Measurements from ENCODE around the gene ZNF275. TPM values are rescaled to one million over a fixed set of nuclear protein-coding genes. Genes with fewer than 3 reads are reported as not detected.

Gene ZNF275
- polyA plus RNA-seq, 1 donor from 2014 or later = 6.0 TPM

- no peaks in the 10 kb centered on the region for H3K36me3 ChIP-seq (ENCODE audit: insufficient read depth, low read length)
- TF ChIP-seq SMC3 (conservative IDR thresholded peaks at IDR 0.05; ENCODE audit: poor library complexity) (no peak), REST (IDR thresholded peaks at IDR 0.05; ENCODE audit: borderline replicate concordance) (no peak), POLR2AphosphoS5 (IDR thresholded peaks at IDR 0.05) (no peak), TAF1 (IDR thresholded peaks at IDR 0.05; ENCODE audit: low read depth) (no peak), CTCF (IDR thresholded peaks at IDR 0.05; ENCODE audit: poor library complexity, severe bottlenecking) (no peak), EP300 (conservative IDR thresholded peaks at IDR 0.05; ENCODE audit: poor library complexity, severe bottlenecking) (no peak), RAD21 (conservative IDR thresholded peaks at IDR 0.05) (no peak), EZH2 (IDR thresholded peaks at IDR 0.05; ENCODE audit: borderline replicate concordance, insufficient read depth, low read length, poor library complexity, severe bottlenecking) (no peak), MXI1 (conservative IDR thresholded peaks at IDR 0.05; ENCODE audit: poor library complexity, severe bottlenecking) (no peak)
- H3K79me2 ChIP-seq (replicated peaks; ENCODE audit: insufficient read depth, low read length) = peaks cover 11% of the 10 kb centered on the region
- H3K9ac ChIP-seq (ENCODE audit: low read length) = no peak overlapping the region
- H3K27me3 ChIP-seq (ENCODE audit: insufficient read depth, low read depth, low read length) = no peaks in the 10 kb centered on the region
- no peaks in the 10 kb centered on the region for H3K9me2 ChIP-seq (ENCODE audit: insufficient read depth, low read length)
- no peaks in the 10 kb centered on the region for H3F3A ChIP-seq (ENCODE audit: insufficient read depth, low read length, poor library complexity, severe bottlenecking)
- H3K9me3 ChIP-seq (ENCODE audit: low read length) = no peaks in the 10 kb centered on the region
- H3K27ac ChIP-seq (ENCODE audit: low read length) = no peak overlapping the region
- H2AFZ ChIP-seq (ENCODE audit: low read depth, low read length) = no peak overlapping the region
- H3K4me2 ChIP-seq (ENCODE audit: low read length) = no peak overlapping the region
- no peaks in the 10 kb centered on the region for H4K20me1 ChIP-seq (ENCODE audit: insufficient read depth)
- no peak overlapping the region for H3K4me3 ChIP-seq (ENCODE audit: low read length)
These were observed 2.4 kb downstream of the ZNF275 start for GRCh38 chrX:153336121-153336894.

- H3K4me3 ChIP-seq (ENCODE audit: low read length) = no peak overlapping the region
- H3K27ac ChIP-seq (ENCODE audit: low read length) = no peak overlapping the region
- H3K27me3 ChIP-seq (ENCODE audit: insufficient read depth, low read depth, low read length) = no peaks in the 10 kb centered on the region
- H4K20me1 ChIP-seq (ENCODE audit: insufficient read depth) = no peaks in the 10 kb centered on the region
- no peak overlapping the region for H3K4me2 ChIP-seq (ENCODE audit: low read length)
- TF ChIP-seq CTCF (IDR thresholded peaks at IDR 0.05; ENCODE audit: poor library complexity, severe bottlenecking) (no peak), POLR2AphosphoS5 (IDR thresholded peaks at IDR 0.05) (no peak)
- peaks cover 11% of the 10 kb centered on the region for H3K79me2 ChIP-seq (replicated peaks; ENCODE audit: insufficient read depth, low read length)
- H3K9ac ChIP-seq (ENCODE audit: low read length) = no peak overlapping the region
- H3K36me3 ChIP-seq (ENCODE audit: insufficient read depth, low read length) = no peaks in the 10 kb centered on the region
- H3K9me2 ChIP-seq (ENCODE audit: insufficient read depth, low read length) = no peaks in the 10 kb centered on the region
- H3F3A ChIP-seq (ENCODE audit: insufficient read depth, low read length, poor library complexity, severe bottlenecking) = no peaks in the 10 kb centered on the region
- H2AFZ ChIP-seq (ENCODE audit: low read depth, low read length) = no peak overlapping the region
- no peaks in the 10 kb centered on the region for H3K9me3 ChIP-seq (ENCODE audit: low read length)
These were observed 3.0 kb downstream of the ZNF275 start for GRCh38 chrX:153336988-153337387.
